Endothelial cell of umbilical vein (primary cell): ENCODE measurements around the gene GUCD1.

ENCODE experiments used
- CTCF ChIP-seq, 2 donors: IDR thresholded peaks; 1 replicate in 1 of 2; 2 replicates in 1 of 2; pipeline ENCODE4 v1.5.1; 2011; ENCODE audit warnings: low read length in 2 of 2, mild to moderate bottlenecking in 2 of 2, moderate library complexity in 2 of 2, control low read depth in 1 of 2, inconsistent platforms in 1 of 2, low read depth in 1 of 2; ENCODE audit not compliant: insufficient read depth in 1 of 2; ENCODE audit errors: extremely low read depth in 1 of 2
- EZH2 ChIP-seq: IDR thresholded peaks from 2 replicates; pipeline ENCODE4 v1.6.1; 2012; ENCODE audit warnings: borderline replicate concordance, low read depth, mild to moderate bottlenecking, moderate library complexity, low read length, inconsistent platforms; ENCODE audit not compliant: severe bottlenecking
- FOS ChIP-seq: IDR thresholded peaks from 2 replicates; pipeline ENCODE4 v1.6.1; 2011; ENCODE audit warnings: mild to moderate bottlenecking, low read length, moderate library complexity, borderline replicate concordance; ENCODE audit not compliant: insufficient read depth
- JUN ChIP-seq: IDR thresholded peaks from 2 replicates; pipeline ENCODE4 v1.6.1; 2011; ENCODE audit warnings: borderline replicate concordance, low read depth; ENCODE audit not compliant: insufficient read length, insufficient read depth
- MAX ChIP-seq: IDR thresholded peaks from 2 replicates; pipeline ENCODE4 v1.6.1; 2011; ENCODE audit not compliant: insufficient read depth, insufficient read length
- MYC ChIP-seq: IDR thresholded peaks from one replicate; pipeline ENCODE4 v1.6.1; 2011; ENCODE audit warnings: mild to moderate bottlenecking, low read depth, low read length
- POLR2A ChIP-seq: IDR thresholded peaks from 2 replicates; pipeline ENCODE4 v1.6.1; 2012; ENCODE audit warnings: low read depth, mild to moderate bottlenecking, control low read depth, low read length
- POLR2AphosphoS5 ChIP-seq: IDR thresholded peaks from 2 replicates; pipeline ENCODE4 v1.6.1; 2012; ENCODE audit warnings: low read depth, mild to moderate bottlenecking, control low read depth, low read length, moderate library complexity; ENCODE audit not compliant: insufficient read depth

GRCh38 chr22:24500277-24500820, 54.6 kb downstream of the GUCD1 start:
- TF ChIP-seq EZH2 (no peak), MYC (no peak), POLR2AphosphoS5 (no peak), CTCF (IDR thresholded peaks at IDR 0.05; ENCODE audit: extremely low read depth in 1 of 2, insufficient read depth in 1 of 2, low read depth in 1 of 2, low read length in 2 of 2) (no peak), POLR2A (no peak), MAX (no peak), FOS (no peak), JUN (no peak)
